GM12864 (cell line): ENCODE results near the gene SLC37A1.

Experiments used
- DNase-seq: peaks from one replicate; pipeline ENCODE4 v3.0.0-alpha.2; 2011; ENCODE audit warnings: low read depth
- H3K4me3 ChIP-seq: 2 replicates; pipeline ENCODE4 v1.5.1; 2011; ENCODE audit warnings: mild to moderate bottlenecking, low read depth, low read length, control low read depth
- TF ChIP-seq, protein P1 (sequence below): IDR thresholded peaks from 2 replicates; pipeline ENCODE4 v1.5.1; 2011; ENCODE audit warnings: low read depth, mild to moderate bottlenecking, moderate library complexity, low read length, control low read depth, inconsistent platforms; ENCODE audit errors: missing control alignments

SLC37A1 gene

DNA sequence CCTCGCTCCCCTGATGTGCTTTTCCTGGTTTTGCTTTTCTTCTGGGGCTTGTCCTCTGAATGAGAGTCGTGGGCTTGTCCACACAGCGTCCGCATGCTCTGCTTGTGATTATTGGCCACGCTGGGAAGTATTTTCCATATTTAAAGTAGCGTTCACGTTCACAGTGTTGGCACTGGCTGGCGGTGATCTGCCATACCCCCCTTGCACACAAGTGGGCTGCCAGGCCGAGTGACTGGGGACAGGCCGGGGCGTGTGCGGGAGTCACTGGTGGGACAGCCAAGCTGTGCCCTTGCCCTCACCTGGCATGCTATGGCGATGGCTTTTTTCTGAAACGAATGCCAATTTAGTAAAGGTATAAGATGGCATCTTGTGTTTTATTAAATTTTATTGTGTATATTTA is 32.8 kb downstream of the SLC37A1 start:
- TF ChIP-seq, protein P1, sequence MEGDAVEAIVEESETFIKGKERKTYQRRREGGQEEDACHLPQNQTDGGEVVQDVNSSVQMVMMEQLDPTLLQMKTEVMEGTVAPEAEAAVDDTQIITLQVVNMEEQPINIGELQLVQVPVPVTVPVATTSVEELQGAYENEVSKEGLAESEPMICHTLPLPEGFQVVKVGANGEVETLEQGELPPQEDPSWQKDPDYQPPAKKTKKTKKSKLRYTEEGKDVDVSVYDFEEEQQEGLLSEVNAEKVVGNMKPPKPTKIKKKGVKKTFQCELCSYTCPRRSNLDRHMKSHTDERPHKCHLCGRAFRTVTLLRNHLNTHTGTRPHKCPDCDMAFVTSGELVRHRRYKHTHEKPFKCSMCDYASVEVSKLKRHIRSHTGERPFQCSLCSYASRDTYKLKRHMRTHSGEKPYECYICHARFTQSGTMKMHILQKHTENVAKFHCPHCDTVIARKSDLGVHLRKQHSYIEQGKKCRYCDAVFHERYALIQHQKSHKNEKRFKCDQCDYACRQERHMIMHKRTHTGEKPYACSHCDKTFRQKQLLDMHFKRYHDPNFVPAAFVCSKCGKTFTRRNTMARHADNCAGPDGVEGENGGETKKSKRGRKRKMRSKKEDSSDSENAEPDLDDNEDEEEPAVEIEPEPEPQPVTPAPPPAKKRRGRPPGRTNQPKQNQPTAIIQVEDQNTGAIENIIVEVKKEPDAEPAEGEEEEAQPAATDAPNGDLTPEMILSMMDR: no peak
- DNase-seq: no peak

DNA sequence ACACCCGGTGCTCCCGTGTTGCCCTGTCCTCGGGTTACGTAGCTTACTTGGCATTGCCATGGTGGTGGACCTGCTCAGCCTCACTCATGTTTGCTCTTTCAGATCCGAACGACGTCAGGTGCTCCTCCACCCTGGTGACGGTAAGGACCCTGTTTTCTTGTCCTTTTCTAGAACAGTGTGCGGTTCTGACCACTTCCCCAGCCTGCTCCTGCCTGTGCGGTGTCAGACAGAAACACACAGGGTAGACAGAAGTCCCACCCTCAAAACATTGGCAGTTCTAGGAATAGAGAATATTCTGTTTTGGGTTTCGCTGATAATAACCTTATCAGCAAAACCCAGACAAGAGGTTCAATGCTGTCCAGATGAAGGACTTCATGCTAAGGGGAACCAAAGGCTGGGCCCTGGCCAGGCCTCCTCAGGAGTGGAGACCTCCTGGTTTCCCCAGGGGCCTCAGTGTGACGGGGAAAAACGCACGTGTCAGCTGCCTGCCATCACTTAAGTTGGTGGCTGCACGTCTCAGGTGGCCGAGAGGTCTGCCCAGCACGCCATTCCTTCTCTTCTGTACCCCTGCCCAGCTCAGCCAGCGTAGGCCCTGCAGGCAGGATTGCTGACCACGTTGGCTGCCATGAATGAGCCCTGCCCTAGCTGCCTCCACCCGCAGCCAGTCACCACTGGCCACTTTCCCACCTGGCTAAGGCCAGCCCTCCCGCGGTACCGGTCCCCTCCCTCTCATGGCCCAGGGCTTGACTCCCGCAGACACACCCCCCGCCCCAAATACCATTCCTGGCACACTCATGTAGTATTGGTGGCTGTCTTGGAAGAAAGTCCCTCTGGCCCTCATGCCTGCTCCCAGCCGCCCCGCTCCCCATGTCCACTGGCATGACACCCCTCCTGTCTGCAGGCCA is 33.6 kb downstream of the SLC37A1 start:
- TF ChIP-seq, protein P1: no peak
- DNase-seq: no peak
- H3K4me3 ChIP-seq: no peak overlapping the region

More for the DNA sequence above, 32.8 kb downstream of the SLC37A1 start:
- no peak overlapping the region for H3K4me3 ChIP-seq

DNA sequence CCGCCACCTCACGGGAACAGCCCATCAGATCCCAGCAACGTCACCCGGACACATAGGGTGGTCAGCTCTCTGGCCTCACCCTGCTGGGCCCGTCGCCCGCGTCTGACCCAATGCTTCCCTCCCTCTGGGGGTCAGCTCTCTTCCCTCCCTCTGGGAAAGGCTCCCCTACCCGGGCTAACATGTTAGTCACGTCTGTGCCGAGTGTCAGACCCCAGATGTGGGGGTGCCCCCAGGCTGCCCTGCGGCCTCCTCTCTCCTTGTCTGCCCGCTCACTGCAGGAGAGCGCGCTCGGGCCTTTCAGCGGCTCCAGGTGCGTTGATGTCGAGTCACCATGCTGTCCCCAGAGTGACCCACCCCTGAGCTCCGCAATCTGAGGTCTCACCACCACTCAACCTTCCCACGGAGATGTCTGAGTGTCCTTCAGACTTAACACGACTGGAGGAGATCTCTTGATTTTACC is 34.3 kb downstream of the SLC37A1 start:
- TF ChIP-seq, protein P1: no peak
- DNase-seq: no peak
- no peak overlapping the region for H3K4me3 ChIP-seq

- no peak for DNase-seq
- TF ChIP-seq, protein P1: no peak
- H3K4me3 ChIP-seq: no peak overlapping the region
These were observed 35.2 kb downstream of the SLC37A1 start for GRCh38 chr21:42548687-42549406.

GRCh38 chr21:42550817-42551216 is 37.2 kb downstream of the SLC37A1 start:
- TF ChIP-seq, protein P1: no peak
- no peak overlapping the region for H3K4me3 ChIP-seq
- DNase-seq: no peak

DNA sequence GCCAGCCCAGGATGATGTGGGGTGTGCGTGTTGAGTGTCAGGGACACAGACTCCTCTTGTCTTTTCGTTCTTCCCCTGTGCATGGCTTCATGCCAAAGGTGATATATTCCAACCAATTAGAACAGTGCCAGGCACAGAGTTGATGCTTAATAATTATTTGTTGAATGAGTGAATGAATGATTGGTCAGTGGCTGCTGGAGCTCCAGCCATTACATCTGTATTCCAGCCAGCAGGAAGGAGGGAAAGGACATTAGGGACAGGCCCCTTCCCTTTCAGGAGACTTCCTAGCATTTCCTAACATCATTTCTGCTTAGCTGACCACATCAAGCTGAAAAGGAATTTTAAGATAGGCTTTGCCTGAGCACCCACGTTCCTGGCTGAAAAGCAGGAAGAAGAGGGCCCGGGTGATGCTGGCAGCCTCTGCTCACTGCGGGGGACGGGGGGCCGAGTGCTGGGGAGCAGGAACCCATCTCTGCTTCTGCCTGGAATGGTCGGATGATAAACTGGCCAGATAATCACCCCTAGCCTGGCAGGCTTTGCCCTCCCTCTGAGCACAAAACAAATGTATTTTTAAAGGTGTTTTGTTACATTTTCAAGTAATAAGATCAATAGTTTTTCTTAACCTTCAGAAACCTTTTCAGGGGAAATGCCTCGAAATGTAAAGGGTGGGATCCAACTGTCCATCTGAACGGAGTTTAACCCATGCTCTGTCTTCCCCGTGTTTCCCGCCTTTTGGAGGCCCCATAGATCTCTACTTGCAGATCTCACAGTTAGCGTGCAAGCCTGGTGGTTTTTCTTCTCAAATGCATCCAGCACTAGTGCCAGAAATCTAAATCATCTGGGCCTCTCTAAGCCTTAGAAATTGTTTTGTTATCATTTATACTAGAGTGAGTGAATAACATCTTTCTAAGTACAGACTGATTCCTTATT is 39.0 kb downstream of the SLC37A1 start:
- TF ChIP-seq, protein P1: no peak
- no peak for DNase-seq

More for the DNA sequence above, 39.0 kb downstream of the SLC37A1 start:
- no peak overlapping the region for H3K4me3 ChIP-seq
